WTC11 (cell line): ENCODE measurements around the gene SBNO2. TPM values are rescaled to one million over a fixed set of nuclear protein-coding genes. Genes with fewer than 3 reads are reported as not detected.

Experiments
- ATAC-seq: fragments of 200-7000 bp; cut with Tn5 transposase; 2 replicates; pipeline ENCODE4 v1.10.0; 2021; ENCODE audit warnings: mild to moderate bottlenecking, moderate library complexity
- CTCF ChIA-PET: fragments of 300-600 bp; sonication (Branson Sonifier 250); formaldehyde crosslinking; loops from one replicate; lab custom pipeline; 2021; ENCODE audit warnings: antibody characterized with exemption; lab: Charles Lee
- POLR2A ChIA-PET: fragments of 350-600 bp; sonication (Branson Sonifier 250); formaldehyde crosslinking; loops from one replicate; lab custom pipeline; 2021; ENCODE audit warnings: antibody characterized with exemption; lab: Charles Lee
- DNase-seq: peaks from one replicate; pipeline ENCODE4 v3.0.0; 2021; ENCODE audit warnings: low spot score
- H3K27ac Mint-ChIP-seq: 2 replicates; pipeline ENCODE4 v1.8.0; 2021; ENCODE audit warnings: mixed read lengths
- H3K27me3 Mint-ChIP-seq: 2 replicates; pipeline ENCODE4 v1.8.0; 2021; ENCODE audit warnings: low read depth, mild to moderate bottlenecking, moderate library complexity, mixed read lengths
- H3K36me3 Mint-ChIP-seq: 2 replicates; pipeline ENCODE4 v1.8.0; 2021; ENCODE audit warnings: mixed read lengths
- H3K4me1 Mint-ChIP-seq: 2 replicates; pipeline ENCODE4 v1.8.0; 2022; ENCODE audit warnings: mixed read lengths
- H3K4me3 Mint-ChIP-seq: 2 replicates; pipeline ENCODE4 v1.8.0; 2021; ENCODE audit warnings: mild to moderate bottlenecking, moderate library complexity, mixed read lengths
- H3K9me3 Mint-ChIP-seq: 2 replicates; pipeline ENCODE4 v1.8.0; 2021; ENCODE audit warnings: mixed read lengths
- CTCF ChIP-seq: fragments of 200-600 bp; IDR thresholded peaks from 2 replicates; pipeline ENCODE4 v1.8.0; 2022; ENCODE audit warnings: antibody characterized with exemption
- E2F4 ChIP-seq: sonication (generic); formaldehyde crosslinking; IDR thresholded peaks from 2 replicates; pipeline ENCODE4 v1.8.1; 2022; ENCODE audit warnings: low read depth, mild to moderate bottlenecking, moderate library complexity, missing genetic modification reagents, borderline replicate concordance
- GTF2I ChIP-seq: fragments of 250-450 bp; sonication (Bioruptor Pico); conservative IDR thresholded peaks from 2 replicates; pipeline ENCODE4 v1.4.0; 2021; ENCODE audit warnings: mild to moderate bottlenecking
- IRF1 ChIP-seq: sonication (generic); formaldehyde crosslinking; IDR thresholded peaks from 2 replicates; pipeline ENCODE4 v1.8.0; 2023; ENCODE audit warnings: missing genetic modification reagents
- MAX ChIP-seq: sonication (generic); formaldehyde crosslinking; IDR thresholded peaks from 2 replicates; pipeline ENCODE4 v1.8.0; 2022; ENCODE audit warnings: mild to moderate bottlenecking, missing genetic modification reagents
- MYBL2 ChIP-seq: sonication (generic); formaldehyde crosslinking; IDR thresholded peaks from 2 replicates; pipeline ENCODE4 v1.8.1; 2023; ENCODE audit warnings: mild to moderate bottlenecking, moderate library complexity, missing genetic modification reagents
- PRRX2 ChIP-seq: fragments of 250-450 bp; sonication (Bioruptor Pico); IDR thresholded peaks from 2 replicates; pipeline ENCODE4 v1.8.0; 2021; ENCODE audit warnings: mild to moderate bottlenecking
- SMAD4 ChIP-seq: sonication (generic); formaldehyde crosslinking; IDR thresholded peaks from 2 replicates; pipeline ENCODE4 v1.8.0; 2022; ENCODE audit warnings: mild to moderate bottlenecking, missing genetic modification reagents
- TCF7 ChIP-seq: sonication (generic); formaldehyde crosslinking; IDR thresholded peaks from 2 replicates; pipeline ENCODE4 v1.8.0; 2022; ENCODE audit warnings: mild to moderate bottlenecking, low read depth, missing genetic modification reagents, moderate library complexity
- TEAD1 ChIP-seq: sonication (generic); formaldehyde crosslinking; IDR thresholded peaks from 2 replicates; pipeline ENCODE4 v1.8.0; 2022; ENCODE audit warnings: mild to moderate bottlenecking, missing genetic modification reagents
- USF2 ChIP-seq: sonication (generic); formaldehyde crosslinking; IDR thresholded peaks from 2 replicates; pipeline ENCODE4 v1.8.1; 2023; ENCODE audit warnings: mild to moderate bottlenecking, missing genetic modification reagents, moderate library complexity
- ZNF121 ChIP-seq: sonication (generic); formaldehyde crosslinking; IDR thresholded peaks from 2 replicates; pipeline ENCODE4 v1.8.0; 2023; ENCODE audit warnings: missing genetic modification reagents
- ZNF317 ChIP-seq: sonication (generic); formaldehyde crosslinking; IDR thresholded peaks from 2 replicates; pipeline ENCODE4 v1.8.1; 2023; ENCODE audit warnings: low read depth, mild to moderate bottlenecking, moderate library complexity, missing genetic modification reagents, borderline replicate concordance
- ZNF423 ChIP-seq: fragments of 250-450 bp; sonication (Bioruptor Pico); IDR thresholded peaks from 2 replicates; pipeline ENCODE4 v2.1.2; 2022; ENCODE audit warnings: mild to moderate bottlenecking, moderate library complexity
- total RNA-seq: library from RNA; stranded (reverse); gene quantifications from 3 replicates; pipeline ENCODE4 v1.2.3, GENCODE V29; 2021
- TF ChIP-seq, protein P1 (sequence below): sonication (generic); formaldehyde crosslinking; IDR thresholded peaks from 2 replicates; pipeline ENCODE4 v1.8.0; 2023; ENCODE audit warnings: missing genetic modification reagents, mild to moderate bottlenecking, borderline replicate concordance
- TF ChIP-seq, protein P2 (sequence below): sonication (generic); formaldehyde crosslinking; IDR thresholded peaks from 2 replicates; pipeline ENCODE4 v1.8.1; 2022; ENCODE audit warnings: low read depth, missing genetic modification reagents, borderline replicate concordance

SBNO2 gene
- total RNA-seq, 1 experiment from 2014 or later = 57.3 TPM

DNA sequence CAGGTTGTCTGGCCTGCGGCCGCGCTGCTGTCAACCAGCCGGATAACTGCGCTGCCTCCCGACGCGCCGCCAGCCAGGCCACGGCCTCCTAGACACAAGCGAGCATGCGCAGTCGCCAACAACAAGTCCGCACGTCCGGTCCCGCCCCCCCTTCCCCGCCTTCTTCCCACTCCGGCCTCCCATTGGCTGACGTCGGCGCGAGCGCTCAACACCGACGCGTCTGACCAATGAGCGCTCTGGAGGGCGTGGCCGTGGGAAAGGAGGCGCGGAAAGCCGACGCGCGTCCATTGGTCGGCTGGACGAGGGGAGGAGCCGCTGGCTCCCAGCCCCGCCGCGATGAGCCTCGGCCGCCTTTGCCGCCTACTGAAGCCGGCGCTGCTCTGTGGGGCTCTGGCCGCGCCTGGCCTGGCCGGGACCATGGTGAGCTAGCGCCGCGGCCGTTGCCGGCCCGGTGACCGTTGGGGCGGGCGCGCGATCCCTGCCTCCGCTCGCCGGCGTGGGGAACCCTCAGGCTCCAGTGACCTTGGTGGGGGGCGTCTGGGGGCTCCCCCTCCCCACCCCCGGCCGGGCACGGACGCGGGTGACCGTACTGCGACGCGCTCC, 70.3 kb downstream of the SBNO2 start, which contains the start of gene GPX4 (continued):
- TF ChIP-seq TEAD1 (CRISPR knock-in tag) (no peak), ZNF423 (CRISPR knock-in tag) (no peak), USF2 (CRISPR knock-in tag) (no peak), CTCF (no peak), MYBL2 (CRISPR knock-in tag) (peak; percentile 70), ZNF317 (CRISPR knock-in tag) (0 out of 2 replicates have a peak, but pooled peaks have one; percentile 39), PRRX2 (CRISPR knock-in tag) (0 out of 2 replicates have a peak, but pooled peaks have one; percentile 59)
- TF ChIP-seq, protein P1, sequence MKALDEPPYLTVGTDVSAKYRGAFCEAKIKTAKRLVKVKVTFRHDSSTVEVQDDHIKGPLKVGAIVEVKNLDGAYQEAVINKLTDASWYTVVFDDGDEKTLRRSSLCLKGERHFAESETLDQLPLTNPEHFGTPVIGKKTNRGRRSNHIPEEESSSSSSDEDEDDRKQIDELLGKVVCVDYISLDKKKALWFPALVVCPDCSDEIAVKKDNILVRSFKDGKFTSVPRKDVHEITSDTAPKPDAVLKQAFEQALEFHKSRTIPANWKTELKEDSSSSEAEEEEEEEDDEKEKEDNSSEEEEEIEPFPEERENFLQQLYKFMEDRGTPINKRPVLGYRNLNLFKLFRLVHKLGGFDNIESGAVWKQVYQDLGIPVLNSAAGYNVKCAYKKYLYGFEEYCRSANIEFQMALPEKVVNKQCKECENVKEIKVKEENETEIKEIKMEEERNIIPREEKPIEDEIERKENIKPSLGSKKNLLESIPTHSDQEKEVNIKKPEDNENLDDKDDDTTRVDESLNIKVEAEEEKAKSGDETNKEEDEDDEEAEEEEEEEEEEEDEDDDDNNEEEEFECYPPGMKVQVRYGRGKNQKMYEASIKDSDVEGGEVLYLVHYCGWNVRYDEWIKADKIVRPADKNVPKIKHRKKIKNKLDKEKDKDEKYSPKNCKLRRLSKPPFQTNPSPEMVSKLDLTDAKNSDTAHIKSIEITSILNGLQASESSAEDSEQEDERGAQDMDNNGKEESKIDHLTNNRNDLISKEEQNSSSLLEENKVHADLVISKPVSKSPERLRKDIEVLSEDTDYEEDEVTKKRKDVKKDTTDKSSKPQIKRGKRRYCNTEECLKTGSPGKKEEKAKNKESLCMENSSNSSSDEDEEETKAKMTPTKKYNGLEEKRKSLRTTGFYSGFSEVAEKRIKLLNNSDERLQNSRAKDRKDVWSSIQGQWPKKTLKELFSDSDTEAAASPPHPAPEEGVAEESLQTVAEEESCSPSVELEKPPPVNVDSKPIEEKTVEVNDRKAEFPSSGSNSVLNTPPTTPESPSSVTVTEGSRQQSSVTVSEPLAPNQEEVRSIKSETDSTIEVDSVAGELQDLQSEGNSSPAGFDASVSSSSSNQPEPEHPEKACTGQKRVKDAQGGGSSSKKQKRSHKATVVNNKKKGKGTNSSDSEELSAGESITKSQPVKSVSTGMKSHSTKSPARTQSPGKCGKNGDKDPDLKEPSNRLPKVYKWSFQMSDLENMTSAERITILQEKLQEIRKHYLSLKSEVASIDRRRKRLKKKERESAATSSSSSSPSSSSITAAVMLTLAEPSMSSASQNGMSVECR (CRISPR knock-in tag) = peak; percentile 83; the same call in 1 of the 2 replicates

DNA sequence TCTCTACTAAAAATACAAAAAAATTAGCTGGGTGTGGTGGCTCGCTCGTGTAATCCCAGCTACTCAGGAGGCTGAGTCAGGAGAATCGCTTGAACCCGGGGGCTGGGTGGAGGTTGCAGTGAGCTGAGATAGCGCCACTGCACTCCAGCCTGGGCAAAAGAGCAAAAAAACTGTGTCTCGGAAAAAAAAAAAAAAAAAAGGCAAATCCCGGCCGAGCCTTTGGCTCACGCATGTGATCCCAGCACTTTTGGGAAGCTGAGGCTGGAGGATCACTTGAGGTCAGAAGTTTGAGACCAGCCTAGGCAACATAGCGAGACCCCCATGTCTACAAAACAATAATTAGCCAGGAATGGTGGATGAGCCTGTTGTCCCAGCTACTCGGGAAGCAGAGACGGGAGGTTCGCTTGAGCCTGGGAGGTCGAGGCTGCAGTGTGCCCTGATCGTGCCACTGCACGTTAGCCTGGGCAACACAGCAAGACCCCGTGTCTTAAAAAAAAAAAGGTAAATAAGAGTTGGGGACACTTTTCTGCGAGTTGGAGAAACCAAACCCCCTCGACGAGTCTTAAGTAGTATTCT, 70.8 kb downstream of the SBNO2 start:
- Mint-ChIP-seq H3K36me3 (no peaks in the 10 kb centered on the region), H3K4me1 (peaks cover 15% of the 10 kb centered on the region), H3K27me3 (no peaks in the 10 kb centered on the region), H3K9me3 (no peaks in the 10 kb centered on the region), H3K4me3 (peak overlapping the region; percentile 51), H3K27ac (peak overlapping the region; percentile 72; the same call in 1 of the 2 replicates)
- ChIA-PET CTCF (interaction anchor here (0.7 to 4.7 kb wide), 10 partner anchors 10 to 163 kb away, joined by 3 to 27 read pairs (median 4); partner anchors contain the start of genes ARHGAP45 and ATP5F1D), POLR2A (interaction anchor here (0.7 to 1.1 kb wide), 2 partner anchors 10 to 22 kb away, joined by 4 to 5 read pairs; no protein-coding TSS in a partner anchor)
- DNase-seq (no peak), ATAC-seq (no peak)
- TF ChIP-seq TCF7 = no peak
- no peak for TF ChIP-seq MAX (CRISPR knock-in tag)
- TF ChIP-seq ZNF121 (CRISPR knock-in tag) = peak; percentile 100
- TF ChIP-seq SMAD4 = no peak
- TF ChIP-seq GTF2I (CRISPR knock-in tag) = peak; percentile 85; the same call in 1 of the 2 replicates

DNA sequence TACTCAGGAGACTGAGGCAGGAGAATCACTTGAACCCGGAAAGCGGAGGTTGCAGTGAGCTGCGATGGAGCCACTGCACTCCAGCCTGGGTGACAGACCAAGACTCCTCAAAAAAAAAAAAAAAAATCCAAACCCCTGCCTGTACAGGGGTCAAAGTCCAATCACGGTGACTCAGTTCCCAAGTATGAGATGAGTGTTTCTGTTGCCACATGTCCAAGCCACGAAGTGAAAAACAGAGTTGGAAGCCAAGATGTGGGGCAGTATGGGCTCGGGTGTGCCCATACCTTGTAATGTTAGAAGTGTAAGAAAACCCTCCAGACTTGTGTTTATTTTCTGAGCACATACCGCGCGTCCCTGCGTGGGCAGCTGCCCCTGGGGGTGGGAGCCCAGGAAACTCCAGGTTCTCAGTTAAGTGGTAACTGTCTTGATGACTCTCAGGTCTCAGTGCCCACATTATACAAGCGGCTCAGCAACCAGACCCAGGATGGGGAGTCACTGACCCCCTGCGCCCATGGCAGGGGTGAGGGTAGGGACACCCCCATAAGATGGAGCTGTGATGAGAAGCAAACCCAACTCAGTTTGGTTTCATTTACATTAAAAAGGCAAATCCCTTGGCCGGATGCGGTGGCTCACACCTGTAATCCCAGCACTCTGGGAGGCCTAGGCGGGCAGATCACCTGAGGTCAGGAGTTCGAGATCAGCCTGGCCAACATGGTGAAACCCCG, 71.5 kb downstream of the SBNO2 start:
- no peak for DNase-seq
- Mint-ChIP-seq H3K27ac (peak overlapping the region; percentile 27; the same call in 1 of the 2 replicates), H3K4me3 (peak overlapping the region; percentile 27; the same call in 1 of the 2 replicates), H3K4me1 (peaks cover 20% of the 10 kb centered on the region), H3K9me3 (no peaks in the 10 kb centered on the region), H3K27me3 (no peaks in the 10 kb centered on the region), H3K36me3 (no peaks in the 10 kb centered on the region)
- ChIA-PET POLR2A (interaction anchor here (0.7 to 1.1 kb wide), 4 partner anchors 9 to 36 kb away, joined by 3 to 7 read pairs (median 4); partner anchors contain the start of gene ARHGAP45), CTCF (interaction anchor here (1.1 to 4.7 kb wide), 8 partner anchors 10 to 139 kb away, joined by 3 to 27 read pairs (median 6); partner anchors contain the start of genes ARHGAP45 and ATP5F1D)
- TF ChIP-seq IRF1 (CRISPR knock-in tag) = no peak
- no peak for TF ChIP-seq E2F4 (CRISPR knock-in tag)
- TF ChIP-seq, protein P2, sequence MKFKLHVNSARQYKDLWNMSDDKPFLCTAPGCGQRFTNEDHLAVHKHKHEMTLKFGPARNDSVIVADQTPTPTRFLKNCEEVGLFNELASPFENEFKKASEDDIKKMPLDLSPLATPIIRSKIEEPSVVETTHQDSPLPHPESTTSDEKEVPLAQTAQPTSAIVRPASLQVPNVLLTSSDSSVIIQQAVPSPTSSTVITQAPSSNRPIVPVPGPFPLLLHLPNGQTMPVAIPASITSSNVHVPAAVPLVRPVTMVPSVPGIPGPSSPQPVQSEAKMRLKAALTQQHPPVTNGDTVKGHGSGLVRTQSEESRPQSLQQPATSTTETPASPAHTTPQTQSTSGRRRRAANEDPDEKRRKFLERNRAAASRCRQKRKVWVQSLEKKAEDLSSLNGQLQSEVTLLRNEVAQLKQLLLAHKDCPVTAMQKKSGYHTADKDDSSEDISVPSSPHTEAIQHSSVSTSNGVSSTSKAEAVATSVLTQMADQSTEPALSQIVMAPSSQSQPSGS (CRISPR knock-in tag) = no peak
- ATAC-seq = no peak
